ENCODE data around the gene MRS2. TPM values are rescaled to one million over a fixed set of nuclear protein-coding genes. Genes with fewer than 3 reads are reported as not detected.

MRS2 gene
- total and polyA plus RNA-seq, 9 of the 15 experiments (the other 6 are each of a cell fraction or from before 2014, with no cell fraction given) = 14.6 to 57.9 (median 48.1) TPM

DNA sequence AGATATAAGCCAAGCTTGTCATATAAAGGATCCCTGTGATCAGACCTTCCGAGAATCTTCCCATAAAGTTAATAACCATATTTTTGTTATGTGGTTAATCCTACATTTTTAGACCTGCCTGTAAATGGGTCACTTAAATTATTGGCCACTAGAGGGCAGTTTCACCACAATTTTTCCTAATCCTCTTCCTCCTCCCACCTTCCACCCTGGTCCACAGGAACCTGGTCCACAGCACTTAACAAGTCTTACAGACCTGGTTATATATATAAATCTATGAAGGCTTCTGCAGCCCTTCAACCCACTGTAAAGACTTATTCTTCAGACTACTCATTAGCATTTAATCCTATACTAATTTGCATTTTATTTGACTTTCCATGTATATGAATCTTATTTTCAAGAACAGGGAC is 28.3 kb downstream of the MRS2 start (continued):
- TF ChIP-seq, protein P1, sequence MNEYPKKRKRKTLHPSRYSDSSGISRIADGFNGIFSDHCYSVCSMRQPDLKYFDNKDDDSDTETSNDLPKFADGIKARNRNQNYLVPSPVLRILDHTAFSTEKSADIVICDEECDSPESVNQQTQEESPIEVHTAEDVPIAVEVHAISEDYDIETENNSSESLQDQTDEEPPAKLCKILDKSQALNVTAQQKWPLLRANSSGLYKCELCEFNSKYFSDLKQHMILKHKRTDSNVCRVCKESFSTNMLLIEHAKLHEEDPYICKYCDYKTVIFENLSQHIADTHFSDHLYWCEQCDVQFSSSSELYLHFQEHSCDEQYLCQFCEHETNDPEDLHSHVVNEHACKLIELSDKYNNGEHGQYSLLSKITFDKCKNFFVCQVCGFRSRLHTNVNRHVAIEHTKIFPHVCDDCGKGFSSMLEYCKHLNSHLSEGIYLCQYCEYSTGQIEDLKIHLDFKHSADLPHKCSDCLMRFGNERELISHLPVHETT (CRISPR knock-in tag; conservative IDR thresholded peaks at IDR 0.05 in 1 of 2, IDR thresholded peaks at IDR 0.05 in 1 of 2) = no peak
- TF ChIP-seq, protein P2, sequence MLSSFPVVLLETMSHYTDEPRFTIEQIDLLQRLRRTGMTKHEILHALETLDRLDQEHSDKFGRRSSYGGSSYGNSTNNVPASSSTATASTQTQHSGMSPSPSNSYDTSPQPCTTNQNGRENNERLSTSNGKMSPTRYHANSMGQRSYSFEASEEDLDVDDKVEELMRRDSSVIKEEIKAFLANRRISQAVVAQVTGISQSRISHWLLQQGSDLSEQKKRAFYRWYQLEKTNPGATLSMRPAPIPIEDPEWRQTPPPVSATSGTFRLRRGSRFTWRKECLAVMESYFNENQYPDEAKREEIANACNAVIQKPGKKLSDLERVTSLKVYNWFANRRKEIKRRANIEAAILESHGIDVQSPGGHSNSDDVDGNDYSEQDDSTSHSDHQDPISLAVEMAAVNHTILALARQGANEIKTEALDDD (IDR thresholded peaks at IDR 0.05) = 0 out of 2 replicates have a peak, but pooled peaks have one; percentile 22
- TF ChIP-seq, protein P3, sequence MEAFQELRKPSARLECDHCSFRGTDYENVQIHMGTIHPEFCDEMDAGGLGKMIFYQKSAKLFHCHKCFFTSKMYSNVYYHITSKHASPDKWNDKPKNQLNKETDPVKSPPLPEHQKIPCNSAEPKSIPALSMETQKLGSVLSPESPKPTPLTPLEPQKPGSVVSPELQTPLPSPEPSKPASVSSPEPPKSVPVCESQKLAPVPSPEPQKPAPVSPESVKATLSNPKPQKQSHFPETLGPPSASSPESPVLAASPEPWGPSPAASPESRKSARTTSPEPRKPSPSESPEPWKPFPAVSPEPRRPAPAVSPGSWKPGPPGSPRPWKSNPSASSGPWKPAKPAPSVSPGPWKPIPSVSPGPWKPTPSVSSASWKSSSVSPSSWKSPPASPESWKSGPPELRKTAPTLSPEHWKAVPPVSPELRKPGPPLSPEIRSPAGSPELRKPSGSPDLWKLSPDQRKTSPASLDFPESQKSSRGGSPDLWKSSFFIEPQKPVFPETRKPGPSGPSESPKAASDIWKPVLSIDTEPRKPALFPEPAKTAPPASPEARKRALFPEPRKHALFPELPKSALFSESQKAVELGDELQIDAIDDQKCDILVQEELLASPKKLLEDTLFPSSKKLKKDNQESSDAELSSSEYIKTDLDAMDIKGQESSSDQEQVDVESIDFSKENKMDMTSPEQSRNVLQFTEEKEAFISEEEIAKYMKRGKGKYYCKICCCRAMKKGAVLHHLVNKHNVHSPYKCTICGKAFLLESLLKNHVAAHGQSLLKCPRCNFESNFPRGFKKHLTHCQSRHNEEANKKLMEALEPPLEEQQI (IDR thresholded peaks at IDR 0.05) = 0 out of 2 replicates have a peak, but pooled peaks have one; percentile 17
- TF ChIP-seq, protein P4, sequence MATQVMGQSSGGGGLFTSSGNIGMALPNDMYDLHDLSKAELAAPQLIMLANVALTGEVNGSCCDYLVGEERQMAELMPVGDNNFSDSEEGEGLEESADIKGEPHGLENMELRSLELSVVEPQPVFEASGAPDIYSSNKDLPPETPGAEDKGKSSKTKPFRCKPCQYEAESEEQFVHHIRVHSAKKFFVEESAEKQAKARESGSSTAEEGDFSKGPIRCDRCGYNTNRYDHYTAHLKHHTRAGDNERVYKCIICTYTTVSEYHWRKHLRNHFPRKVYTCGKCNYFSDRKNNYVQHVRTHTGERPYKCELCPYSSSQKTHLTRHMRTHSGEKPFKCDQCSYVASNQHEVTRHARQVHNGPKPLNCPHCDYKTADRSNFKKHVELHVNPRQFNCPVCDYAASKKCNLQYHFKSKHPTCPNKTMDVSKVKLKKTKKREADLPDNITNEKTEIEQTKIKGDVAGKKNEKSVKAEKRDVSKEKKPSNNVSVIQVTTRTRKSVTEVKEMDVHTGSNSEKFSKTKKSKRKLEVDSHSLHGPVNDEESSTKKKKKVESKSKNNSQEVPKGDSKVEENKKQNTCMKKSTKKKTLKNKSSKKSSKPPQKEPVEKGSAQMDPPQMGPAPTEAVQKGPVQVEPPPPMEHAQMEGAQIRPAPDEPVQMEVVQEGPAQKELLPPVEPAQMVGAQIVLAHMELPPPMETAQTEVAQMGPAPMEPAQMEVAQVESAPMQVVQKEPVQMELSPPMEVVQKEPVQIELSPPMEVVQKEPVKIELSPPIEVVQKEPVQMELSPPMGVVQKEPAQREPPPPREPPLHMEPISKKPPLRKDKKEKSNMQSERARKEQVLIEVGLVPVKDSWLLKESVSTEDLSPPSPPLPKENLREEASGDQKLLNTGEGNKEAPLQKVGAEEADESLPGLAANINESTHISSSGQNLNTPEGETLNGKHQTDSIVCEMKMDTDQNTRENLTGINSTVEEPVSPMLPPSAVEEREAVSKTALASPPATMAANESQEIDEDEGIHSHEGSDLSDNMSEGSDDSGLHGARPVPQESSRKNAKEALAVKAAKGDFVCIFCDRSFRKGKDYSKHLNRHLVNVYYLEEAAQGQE (IDR thresholded peaks at IDR 0.05; ENCODE audit: borderline replicate concordance) = peak; percentile 40; the same call in 1 of the 2 replicates
- TF ChIP-seq, protein P4 (CRISPR knock-in tag; IDR thresholded peaks at IDR 0.05; ENCODE audit: low read depth) = no peak
- no peak for TF ChIP-seq FOXK1 (CRISPR knock-in tag; IDR thresholded peaks at IDR 0.05; ENCODE audit: borderline replicate concordance)
- peak in 1 of 2 experiments; percentile 98; a peak in 2 of 3 replicates for TF ChIP-seq CBX3 (IDR thresholded peaks at IDR 0.05; ENCODE audit: borderline replicate concordance in 1 of 2, low read length in 2 of 2)
- TF ChIP-seq, protein P5, sequence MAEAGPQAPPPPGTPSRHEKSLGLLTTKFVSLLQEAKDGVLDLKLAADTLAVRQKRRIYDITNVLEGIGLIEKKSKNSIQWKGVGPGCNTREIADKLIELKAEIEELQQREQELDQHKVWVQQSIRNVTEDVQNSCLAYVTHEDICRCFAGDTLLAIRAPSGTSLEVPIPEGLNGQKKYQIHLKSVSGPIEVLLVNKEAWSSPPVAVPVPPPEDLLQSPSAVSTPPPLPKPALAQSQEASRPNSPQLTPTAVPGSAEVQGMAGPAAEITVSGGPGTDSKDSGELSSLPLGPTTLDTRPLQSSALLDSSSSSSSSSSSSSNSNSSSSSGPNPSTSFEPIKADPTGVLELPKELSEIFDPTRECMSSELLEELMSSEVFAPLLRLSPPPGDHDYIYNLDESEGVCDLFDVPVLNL (CRISPR knock-in tag; IDR thresholded peaks at IDR 0.05; ENCODE audit: low read depth) = no peak
- TF ChIP-seq GATAD2B (IDR thresholded peaks at IDR 0.05; ENCODE audit: borderline replicate concordance) = 0 out of 2 replicates have a peak, but pooled peaks have one; percentile 30
- TF ChIP-seq PHB2 (IDR thresholded peaks at IDR 0.05; ENCODE audit: low read depth) = no peak

Measured in K562 (cell line).